GM04504 (cell line): ENCODE results near the gene SLC25A24.
A peak's percentile ranks its signal among the peaks of the same experiment; 100 is the strongest.
"Not testable (repeated sequence)": the region's sequence is repeated elsewhere in the genome, so short reads cannot be mapped to it uniquely, and the experiment has no call there.

ENCODE experiments used
- DNase-seq: peaks from one replicate; pipeline ENCODE4 v3.0.0-alpha.2; 2012; ENCODE audit warnings: low read depth

The SLC25A24 gene

DNA sequence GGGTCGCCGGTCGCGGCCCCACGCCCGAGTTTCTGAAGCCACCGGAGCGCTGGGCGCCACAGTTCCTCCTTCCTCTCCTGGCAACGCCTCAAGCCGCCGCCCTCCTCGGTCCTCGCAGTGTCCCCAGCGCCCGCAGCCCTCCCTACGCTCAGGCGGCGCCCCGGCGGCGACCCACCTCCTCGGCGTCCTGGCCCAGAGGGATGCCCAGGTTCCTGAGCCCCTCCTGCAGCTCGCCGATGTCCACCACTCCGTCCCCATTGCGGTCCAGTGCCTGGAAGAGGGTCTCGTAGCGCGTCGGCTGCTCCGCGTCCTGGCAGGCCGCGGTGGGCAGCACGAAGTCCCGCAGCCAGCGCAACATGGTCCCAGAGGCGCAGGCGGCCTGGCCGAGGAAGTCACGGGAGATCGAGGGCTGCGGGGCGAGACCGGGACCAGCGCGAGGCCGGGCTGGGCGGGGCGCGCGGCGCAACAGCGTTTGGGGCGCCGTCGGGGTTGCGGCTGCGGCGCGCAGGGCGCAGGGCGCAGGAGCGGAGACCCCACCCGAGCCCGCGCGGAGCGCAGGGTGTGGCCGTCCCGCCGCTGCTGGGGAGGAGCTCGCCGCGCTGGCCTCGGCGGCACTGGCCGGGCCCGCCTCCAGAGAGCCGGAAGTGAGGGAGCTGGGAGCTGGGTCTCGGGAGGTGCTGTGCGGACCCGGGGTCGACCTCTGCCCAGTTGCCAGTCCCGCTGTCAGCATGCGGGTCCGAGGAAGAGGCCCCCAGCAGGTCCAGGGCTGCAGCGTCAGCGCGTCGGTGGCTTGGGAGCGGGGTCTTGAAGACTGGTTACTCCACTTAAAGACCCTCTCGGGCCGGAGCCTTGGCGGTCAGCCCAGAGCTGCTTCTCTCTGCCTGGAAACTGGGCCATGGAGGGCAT, at the start of gene SLC25A24:
Gene SLC25A24 (minus strand): TSS at position 563 of the 906 bp plus-strand sequence. CDS start 205 bp downstream, at position 358.
- peak; percentile 56 for DNase-seq

DNA sequence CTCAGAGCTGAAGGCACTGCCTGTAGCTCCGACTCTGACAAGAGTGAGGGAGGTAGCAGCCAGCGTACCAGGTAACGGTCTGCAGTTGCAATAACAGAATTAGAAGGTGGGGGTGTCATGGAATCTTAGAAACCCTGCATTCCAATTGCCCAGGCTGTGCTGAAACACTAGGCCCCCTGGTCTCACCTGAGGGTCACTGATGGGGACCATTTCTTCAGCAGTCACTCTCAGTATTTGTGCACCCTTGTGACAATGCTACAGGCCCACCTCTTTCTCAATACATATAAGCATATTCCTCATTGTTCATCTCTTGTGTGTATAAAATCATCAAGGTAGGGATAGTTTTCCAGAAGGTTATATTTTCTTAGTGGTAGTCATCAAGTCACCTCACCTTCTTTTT, 43.8 kb upstream of the SLC25A24 start, which contains the start of gene NBPF4:
Gene NBPF4 (minus strand): TSS at position 101 of the 400 bp plus-strand sequence. CDS start 315 bp downstream, outside the sequence.
- DNase-seq = not testable (repeated sequence)

DNA sequence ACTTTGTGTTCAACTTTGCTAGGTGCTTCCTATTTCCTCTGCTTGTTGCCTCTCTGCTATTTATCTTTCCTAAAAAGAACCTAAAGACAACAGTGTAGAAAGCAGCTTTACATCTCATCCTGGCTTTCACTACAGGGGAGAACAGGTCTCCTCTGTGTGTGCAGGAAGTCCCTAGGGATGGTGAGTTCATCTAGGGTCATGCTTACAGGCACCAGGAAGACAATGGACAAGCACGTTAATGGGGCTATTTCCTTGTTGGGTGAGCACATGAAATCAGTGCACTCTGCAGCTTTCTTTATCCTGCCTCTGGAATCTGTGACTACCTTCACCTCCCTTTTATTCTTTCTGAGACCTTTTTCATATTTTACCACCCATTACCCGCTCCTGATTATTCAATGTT, 39.3 kb upstream of the SLC25A24 start:
- not testable (repeated sequence) for DNase-seq

DNA sequence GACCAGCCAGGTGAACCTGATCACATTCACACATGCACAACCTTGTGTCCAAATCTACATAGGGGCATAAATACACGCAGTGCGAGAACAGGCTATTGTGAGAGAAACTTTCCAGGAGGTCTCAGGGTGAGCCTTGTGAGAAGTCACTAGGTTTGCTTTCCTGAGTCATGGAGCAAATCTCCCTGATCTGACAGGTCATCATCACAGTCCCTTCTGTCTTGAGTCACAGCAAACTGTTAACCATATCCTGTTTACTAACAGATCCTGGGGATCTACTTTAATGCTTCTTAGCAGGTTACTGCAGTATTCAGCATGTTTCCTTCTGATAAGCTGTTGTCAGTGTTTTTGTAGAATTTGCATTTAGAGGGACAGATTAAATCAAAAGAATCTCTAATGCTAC, 35.2 kb upstream of the SLC25A24 start:
- DNase-seq = not testable (repeated sequence)

DNA sequence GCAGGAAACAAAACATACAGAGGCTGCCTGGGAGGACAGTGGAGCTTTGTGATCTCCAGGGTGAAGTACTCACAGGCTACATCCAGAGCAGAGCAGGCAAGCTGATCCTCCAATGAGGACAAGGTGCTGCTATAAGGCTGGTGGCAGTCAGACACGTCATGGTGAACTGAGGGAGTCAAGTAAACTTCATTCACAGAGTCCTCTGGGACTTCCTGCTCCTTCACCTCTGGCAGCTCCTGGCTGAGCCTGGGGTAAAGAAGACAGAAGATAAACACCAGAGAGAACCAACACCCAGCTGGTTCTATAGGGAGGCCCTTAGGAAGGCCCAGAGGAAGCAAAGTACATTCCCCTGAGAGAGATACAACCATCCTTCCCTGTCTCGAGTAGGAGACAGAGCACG, 32.0 kb upstream of the SLC25A24 start:
- DNase-seq = not testable (repeated sequence)

DNA sequence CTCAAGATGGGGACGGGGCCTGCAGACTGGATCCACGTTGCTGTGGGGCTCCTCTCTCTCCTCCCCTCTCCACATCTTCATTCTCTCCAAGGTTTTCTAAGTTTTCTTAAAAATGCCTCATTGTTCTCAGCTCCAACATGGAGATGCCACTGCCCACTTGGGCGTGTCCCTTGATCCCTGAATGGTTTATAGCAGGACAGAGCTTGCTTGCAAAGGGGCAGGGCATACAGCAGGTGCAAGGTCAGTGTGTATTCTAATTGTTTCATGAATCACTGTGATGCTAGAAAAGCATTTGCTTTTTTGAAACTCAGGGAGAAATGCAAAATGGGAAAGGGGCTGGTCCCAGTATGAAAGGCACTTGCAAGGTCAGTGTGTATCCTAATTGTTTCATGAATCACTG, 29.8 kb upstream of the SLC25A24 start:
- not testable (repeated sequence) for DNase-seq

DNA sequence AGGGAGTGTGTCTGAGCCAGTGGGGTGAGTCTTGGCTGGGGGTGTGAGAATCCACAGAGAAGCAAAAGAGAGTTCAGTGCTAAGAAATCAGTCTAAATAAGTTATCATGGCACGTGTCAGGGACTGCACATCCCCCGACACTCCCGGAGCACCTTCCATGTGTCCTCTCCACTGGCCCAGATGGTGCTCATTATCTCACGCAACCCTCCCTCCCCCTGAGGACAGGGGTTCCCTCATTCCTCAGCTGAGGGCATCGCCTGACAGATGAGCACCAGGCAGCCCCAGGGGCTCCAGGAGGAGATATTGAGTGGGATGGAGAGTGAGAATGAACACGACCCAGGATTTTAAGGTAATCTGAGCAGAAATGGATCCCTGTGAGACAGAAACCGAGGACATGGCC, 27.6 kb upstream of the SLC25A24 start:
- not testable (repeated sequence) for DNase-seq

DNA sequence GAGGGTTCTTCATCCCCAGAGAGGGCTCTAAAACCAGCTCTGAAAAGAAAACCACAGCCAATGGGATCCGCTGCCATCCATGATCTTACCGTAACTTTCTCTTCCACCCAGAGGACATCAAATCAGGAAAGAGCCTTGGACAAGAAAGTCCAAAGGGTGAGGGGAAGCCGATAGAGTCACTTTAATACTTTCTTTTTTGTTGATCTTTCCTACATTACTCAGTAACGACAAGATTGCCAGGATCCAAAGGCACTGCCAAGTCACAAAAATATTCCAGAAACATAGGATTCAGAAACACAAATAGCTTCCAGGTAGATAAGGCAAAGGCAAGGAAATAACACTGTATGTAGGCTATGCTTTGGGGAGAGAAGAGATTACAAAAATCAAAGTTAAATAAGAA, 26.7 kb upstream of the SLC25A24 start:
- not testable (repeated sequence) for DNase-seq

DNA sequence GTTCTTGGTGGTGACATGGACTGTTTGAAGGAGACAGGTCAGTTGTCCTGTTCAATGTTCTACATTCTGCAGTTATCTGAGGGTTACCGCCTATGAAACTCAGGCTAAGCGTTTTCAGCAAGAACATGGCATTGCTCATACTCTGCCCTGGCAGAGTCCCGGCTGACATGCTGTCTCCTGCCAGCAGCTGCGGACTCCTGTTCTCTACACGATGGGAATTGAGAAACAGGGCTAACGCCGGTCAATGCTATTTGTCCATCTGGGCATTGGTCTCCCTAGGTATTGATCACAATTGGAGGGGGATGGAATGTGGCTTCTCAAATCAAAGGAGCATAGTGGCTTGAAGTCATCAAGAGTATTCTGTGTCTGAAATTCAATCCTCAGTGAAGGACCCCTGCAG, 23.1 kb upstream of the SLC25A24 start:
- not testable (repeated sequence) for DNase-seq

DNA sequence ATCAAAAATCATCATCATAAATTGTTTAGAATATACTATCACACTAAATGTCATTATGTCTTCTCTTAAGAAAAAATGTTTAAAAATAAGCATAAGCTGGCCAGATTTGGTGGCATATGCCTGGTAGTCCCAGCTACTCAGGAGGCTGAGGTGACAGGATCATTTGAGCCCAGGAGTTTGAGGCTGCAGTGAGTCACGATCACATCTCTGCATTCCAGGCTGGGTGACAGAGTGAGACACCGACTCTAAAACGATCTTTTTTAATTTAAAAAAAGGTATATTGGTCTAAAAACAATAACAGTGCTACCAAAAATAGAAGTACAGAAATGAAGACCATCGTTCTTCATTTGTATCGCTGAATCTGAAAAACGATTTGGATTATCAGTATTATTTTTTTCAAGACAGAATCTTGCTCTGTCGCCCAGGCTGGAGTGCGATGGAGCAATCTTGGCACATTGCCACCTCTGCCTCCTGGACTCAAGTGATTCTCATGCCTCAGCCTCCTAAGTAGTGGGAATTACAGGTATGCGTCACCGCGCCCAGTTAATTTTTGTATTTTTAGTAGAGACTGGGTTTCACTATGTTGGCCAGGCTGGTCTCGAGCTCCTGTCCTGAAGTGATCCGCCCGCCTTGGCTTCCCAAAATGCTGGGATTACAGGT, 17.5 kb upstream of the SLC25A24 start:
- not testable (repeated sequence) for DNase-seq

DNA sequence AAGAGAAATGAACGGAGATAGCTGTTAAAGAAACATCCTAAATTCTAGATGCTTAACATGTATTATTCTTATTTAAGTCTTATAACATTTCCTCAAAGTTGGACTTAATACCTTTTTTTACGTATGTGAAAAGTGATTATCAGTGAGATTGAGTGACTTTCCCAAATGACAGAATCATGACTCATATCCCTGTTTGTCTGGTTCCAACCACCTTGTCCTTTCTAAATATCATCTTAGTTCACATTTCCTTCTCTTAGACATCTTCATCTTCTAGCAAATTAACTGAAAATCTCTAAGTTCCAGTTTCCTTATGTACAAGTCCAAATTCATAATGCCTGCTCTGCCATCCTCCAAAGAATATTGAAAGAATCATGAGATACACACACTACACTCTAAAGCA, 16.9 kb upstream of the SLC25A24 start:
- DNase-seq = not testable (repeated sequence)

DNA sequence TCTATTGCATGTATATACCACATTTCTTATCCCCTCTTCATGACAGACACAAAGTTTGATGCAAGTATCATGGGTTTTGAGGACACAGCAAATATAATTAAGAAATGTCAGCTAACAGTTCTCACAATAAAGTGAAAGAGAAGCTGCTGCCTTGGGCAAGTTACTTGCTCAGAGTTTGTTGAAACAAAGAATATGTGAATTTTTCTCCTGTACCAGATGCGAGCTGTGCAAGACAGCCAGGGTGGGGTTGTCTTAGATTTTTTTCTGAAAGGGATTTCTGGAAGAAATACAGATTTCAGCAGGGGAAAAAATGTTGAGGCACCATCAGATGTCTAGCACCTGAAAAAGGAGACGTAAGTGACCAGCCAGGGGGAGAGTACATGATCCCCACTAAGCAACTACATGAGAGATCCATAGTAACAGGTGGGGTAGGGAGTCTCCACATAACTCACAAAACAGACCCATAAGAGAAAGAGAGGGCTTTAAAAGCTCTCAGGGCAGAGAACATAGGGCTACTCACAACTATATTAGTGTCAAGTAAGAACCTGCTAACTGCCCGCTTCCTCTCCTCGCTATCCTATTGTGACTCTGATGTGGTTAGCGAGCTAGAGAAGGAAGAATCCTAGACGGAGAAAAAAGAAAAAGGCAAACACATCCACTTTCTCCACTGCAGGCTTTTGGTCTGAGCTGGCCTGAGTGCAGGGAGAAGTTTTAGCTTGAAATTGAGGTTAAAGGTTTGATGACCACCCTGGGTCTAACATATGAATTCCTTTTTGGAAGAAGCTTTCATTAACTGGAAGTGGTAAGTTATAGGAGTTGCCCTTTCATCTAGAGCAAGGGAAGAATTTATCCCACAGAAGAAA, 16.1 kb upstream of the SLC25A24 start:
- not testable (repeated sequence) for DNase-seq

DNA sequence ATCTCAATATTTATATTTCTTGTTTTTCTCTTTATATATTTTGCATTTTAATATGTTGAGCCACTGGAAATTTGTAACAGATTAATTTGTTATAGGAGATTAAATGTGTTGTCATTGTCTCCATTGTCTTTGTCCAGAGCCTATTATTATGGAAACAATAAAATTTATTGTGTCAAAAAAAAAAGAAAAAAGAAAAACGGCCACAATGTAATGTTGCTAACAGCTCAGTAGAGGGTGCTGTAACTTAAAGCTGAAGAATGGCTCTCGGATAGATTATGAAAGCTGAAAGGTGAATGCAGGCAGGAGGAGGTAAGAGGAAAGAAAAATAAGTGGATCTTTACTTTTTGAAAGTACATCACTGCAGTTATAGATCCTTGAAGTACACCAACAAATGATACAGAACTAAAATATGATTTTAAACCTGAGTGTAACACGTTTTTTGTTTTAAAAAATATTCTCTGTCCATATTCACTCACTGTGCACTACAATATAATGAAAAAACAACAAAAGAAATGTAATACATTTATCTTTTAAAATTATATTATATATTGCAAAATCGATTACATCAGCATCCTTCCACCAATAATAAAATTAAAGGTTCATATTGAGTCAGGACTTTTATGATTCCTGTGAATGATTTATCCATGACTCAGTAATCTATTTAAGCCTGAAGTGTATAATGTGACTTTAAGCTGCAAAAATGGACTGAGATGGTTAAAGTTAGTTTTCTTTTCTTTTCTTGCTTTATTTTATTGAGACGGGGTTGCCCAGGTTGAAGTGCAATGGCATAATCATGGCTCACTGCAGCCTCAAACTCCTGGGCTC, 14.7 kb upstream of the SLC25A24 start:
- DNase-seq = not testable (repeated sequence)

DNA sequence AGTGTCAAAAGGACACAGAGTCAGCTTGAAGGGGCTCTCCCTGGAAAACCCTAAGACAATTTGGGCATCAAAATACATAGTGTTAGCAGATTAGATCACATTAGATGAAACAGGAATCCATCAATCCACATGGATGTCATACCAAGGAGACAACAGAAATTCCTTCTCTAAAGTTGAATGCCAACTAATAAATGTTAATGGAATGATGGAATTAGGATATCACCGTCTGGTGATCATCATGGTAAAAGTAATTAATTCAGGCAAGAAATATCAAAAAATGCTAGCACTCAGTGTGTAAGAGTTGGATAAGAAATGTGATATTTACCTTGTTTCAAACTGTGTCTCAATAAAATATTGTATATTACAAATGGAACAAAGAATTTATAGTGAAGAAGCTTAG, 10.9 kb upstream of the SLC25A24 start:
- DNase-seq = no peak

DNA sequence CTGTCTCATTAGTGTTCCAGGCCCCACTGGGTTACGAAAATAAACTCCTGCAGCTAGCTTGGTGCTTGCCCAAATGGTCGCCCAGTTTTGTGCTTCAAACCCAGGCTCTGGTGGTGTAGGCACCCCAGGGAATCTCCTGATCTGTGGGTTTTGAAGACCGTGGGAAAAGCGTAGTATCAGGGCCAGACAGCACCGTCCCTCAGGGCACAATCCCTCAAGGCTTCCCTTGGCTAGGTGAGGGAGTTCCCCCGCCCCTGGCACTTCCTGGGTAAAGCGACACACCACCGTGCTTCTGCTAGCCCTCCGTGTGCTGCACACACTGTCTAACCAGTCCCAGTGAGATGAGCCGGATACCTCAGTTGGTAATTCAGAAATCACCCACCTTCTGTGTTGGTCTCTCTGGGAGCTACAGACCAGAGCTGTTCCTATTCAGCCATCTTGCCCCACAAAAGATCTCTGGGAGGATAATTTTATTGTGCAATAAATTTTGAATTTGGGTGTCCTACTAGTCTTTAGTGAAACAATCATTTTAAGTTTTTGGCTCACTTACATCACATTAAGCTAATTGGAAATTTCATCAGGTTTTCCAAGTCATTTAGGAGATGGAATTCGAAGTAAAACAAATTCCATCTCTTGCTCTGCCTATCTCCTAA, 9.4 kb upstream of the SLC25A24 start:
- DNase-seq = no peak

DNA sequence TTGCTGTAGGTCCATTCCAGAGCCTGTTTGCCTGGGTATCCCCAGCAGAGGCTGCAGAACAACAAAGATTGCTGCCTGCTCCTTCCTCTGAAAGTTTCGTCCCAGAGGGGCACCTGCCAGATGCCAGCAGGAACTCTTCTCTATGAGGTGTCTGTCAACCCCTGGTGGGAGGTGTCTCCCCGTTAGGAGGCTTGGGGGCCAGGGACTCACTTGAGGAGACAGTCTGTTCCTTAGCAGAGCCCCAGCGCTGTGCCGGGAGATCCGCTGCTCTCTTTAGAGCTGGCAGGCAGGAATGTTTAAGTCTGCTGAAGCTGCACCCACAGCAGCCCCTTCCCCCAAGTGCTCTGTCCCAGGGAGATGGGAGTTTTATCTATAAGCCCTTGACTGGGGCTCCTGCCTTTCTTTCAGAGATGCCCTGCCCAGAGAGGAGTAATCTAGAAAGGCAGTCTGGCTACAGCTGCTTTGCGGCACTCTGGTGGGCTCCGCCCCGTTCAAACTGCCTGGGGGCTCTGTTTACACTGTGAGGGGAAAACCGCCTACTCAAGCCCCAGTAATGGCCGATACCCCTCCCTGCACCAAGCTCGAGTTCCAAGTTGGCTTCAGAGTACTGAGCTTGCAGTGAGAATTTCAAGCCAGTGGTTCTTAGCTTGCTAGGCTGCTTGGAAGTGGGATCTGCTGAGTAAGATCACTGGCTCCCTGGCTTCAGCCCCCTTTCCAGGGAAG, 8.7 kb upstream of the SLC25A24 start:
- DNase-seq = no peak

DNA sequence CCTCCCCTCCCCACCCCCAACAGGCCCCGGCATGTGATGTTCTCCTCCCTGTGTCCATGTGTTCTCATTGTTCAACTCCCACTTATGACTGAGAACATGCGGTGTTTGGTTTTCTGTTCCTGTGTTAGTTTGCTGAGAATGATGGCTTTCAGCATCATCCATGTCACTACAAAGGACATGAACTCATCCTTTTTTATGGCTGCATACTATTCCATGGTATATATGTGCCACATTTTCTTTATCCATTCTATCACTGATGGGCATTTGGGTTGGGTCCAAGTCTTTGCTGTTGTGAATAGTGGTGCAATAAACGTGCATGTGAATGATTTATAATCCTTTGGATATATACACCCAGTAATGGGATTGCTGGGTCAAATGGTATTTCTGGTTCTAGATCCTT, 3.4 kb upstream of the SLC25A24 start:
- DNase-seq = not testable (repeated sequence)

DNA sequence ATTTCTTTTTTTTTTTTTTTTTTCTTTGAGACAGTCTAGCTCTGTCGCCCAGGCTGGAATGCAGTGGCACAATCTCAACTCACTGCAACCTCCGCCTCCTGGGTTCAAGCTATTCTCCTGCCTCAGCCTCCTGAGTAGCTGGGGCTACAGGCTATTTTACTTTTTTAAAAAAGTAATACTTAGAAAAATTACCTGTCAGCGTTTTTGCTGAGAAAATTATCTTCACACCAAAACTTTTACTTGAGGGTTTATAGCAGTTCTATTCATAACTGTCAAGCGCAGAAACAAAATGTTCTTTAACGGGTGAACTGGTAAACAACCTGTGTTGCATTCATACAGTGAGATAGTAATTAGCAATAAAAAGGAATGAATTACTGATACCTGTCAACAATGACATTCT, 1.5 kb upstream of the SLC25A24 start:
- no peak for DNase-seq

DNA sequence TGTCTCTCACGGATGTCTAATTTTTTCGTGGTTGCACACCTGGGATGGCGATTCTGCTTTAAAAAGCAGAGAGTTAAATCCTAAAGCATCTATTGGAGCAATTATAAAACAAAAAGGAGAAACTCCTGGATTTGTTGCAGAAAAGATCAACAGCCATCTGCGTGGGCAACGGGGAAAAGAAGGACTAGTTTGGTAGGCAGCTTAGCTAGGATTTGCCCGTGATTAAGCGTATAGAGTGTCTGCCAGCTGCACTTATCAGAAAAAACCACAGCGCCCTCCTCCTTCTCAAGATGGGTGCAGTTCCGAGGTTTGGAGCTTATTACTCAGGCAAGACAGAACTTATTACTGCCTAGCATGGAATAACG, 526 bp upstream of the SLC25A24 start:
- peak; percentile 35 for DNase-seq

DNA sequence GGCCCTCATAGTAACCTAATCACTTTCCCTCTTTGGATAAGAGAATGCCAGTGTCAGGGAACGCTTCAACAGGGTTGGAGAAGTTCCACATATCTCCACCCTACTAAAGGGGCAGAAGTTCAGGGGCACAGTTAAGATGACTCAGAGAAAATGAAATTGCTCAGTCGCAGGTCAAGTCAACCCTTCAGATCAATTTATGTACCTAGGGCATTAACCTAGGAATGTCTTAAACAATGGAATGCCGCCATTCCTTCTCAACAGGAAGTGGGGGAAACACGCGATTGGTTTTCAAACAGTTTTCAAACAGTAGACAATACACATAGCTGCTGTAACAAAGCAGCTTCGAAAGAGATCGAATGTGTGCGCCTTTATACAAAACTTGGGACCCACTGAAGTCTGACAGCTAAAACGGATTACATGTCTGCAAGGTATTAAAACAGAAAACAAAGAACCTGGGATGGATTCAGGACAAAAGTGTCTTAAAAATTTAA, 897 bp downstream of the SLC25A24 start:
- peak; percentile 9 for DNase-seq
